Body of pancreas (tissue), 4 donors: ENCODE results near the gene HBA1. TPM values are rescaled to one million over a fixed set of nuclear protein-coding genes. Genes with fewer than 3 reads are reported as not detected.

Experiments used
- ATAC-seq: fragments of 150-250 bp; one replicate; pipeline ENCODE4 v1.9.1; 2016
- DNase-seq, 4 donors: peaks; one replicate each; pipeline ENCODE4 v3.0.0-alpha.2; 2019
- H3K27ac ChIP-seq, 4 donors: fragments of 200-600 bp; sonication (generic); 1 replicate in 3 of 4; 2 replicates in 1 of 4; pipeline versions ENCODE4 v1.5.1 to v1.6.1; 2016 to 2019; ENCODE audit warnings: mild to moderate bottlenecking in 1 of 4, mixed read lengths in 1 of 4, moderate library complexity in 1 of 4
- H3K27me3 ChIP-seq, 2 donors: fragments of 200-600 bp; sonication (generic); one replicate each; pipeline ENCODE4 v1.6.0; 2016; ENCODE audit warnings: mild to moderate bottlenecking in 1 of 2
- H3K36me3 ChIP-seq, 2 donors: fragments of 200-600 bp; sonication (generic); replicated peaks in 1 of 2; 2 replicates each; pipeline ENCODE4 v1.5.1; 2016; ENCODE audit warnings: low read depth in 2 of 2; ENCODE audit not compliant: insufficient read depth in 1 of 2
- H3K4me1 ChIP-seq: fragments of 200-600 bp; sonication (generic); one replicate; pipeline ENCODE4 v1.6.0; 2016
- H3K4me3 ChIP-seq, 2 donors: fragments of 200-600 bp; sonication (generic); 1 replicate in 1 of 2; 2 replicates in 1 of 2; pipeline ENCODE4 v1.5.1; 2016 to 2019
- H3K9me3 ChIP-seq, 3 donors: fragments of 200-600 bp; sonication (generic); 1 replicate in 2 of 3; 2 replicates in 1 of 3; pipeline ENCODE4 v1.5.1; 2016
- POLR2A ChIP-seq, 3 donors: fragments of 450-650 bp; IDR thresholded peaks; one replicate each; pipeline ENCODE4 v1.6.1; 2016; ENCODE audit warnings: antibody characterized with exemption in 3 of 3, mild to moderate bottlenecking in 2 of 3
- WGBS, 2 donors: methylation state at CpG; one replicate each; pipeline ENCODE4 v1.1.5; 2017; 5-methylcytosine and 5-hydroxymethylcytosine counted together
- intact Hi-C: fragments of 100-400 bp; cut with DNase I; formaldehyde crosslinking; loops from one replicate; pipeline ENCODE4 v1.15.1; 2023
- total RNA-seq, 2 donors: library from RNA; depleted of rRNA; stranded (reverse); fragments of >200 nt; gene quantifications; one replicate each; pipeline ENCODE4 v1.1.0, GENCODE V29; 2016
- TF ChIP-seq, protein P1 (sequence below), 7 experiments: fragments of 450-650 bp in 4 of 7; fragments of 200-600 bp in 3 of 7; sonication (generic) in 3 of 7; IDR thresholded peaks; one replicate each; pipeline ENCODE4 v1.5.1; 2016 to 2019; ENCODE audit warnings: antibody characterized with exemption in 7 of 7

The HBA1 gene
- total RNA-seq, 2 donors from 2014 or later = not detected

DNA sequence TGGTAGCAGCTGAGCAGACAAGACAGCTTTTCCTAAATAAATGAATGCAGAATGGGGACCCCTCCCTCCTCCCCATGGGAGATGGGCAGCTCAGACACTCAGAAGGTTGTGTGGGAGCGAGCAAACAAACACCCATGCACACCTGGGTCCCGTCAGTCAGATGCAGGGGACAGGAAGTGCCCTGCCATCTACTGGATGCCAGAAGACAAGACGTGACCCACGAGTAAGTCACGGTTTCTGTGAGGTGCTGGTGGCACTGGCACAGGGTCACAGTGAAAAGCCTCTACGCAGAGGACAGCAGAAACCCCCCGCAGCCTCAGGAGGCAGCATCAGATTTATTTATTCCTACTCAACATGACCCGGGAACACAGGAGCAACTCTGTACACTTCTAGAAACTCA is 12.2 kb downstream of the HBA1 start:
- H3K9me3 ChIP-seq = no peaks in the 10 kb centered on the region
- no peak overlapping the region for H3K4me3 ChIP-seq
- DNase-seq (no peak), ATAC-seq (no peak)
- no peak overlapping the region for H3K27ac ChIP-seq
- H3K36me3 ChIP-seq = peaks cover 0 to 41% of the 10 kb centered on the region in 2 donors
- H3K27me3 ChIP-seq = no peaks in the 10 kb centered on the region
- H3K4me1 ChIP-seq = no peaks in the 10 kb centered on the region
- no peak for TF ChIP-seq POLR2A (IDR thresholded peaks at IDR 0.05)
- TF ChIP-seq, protein P1, sequence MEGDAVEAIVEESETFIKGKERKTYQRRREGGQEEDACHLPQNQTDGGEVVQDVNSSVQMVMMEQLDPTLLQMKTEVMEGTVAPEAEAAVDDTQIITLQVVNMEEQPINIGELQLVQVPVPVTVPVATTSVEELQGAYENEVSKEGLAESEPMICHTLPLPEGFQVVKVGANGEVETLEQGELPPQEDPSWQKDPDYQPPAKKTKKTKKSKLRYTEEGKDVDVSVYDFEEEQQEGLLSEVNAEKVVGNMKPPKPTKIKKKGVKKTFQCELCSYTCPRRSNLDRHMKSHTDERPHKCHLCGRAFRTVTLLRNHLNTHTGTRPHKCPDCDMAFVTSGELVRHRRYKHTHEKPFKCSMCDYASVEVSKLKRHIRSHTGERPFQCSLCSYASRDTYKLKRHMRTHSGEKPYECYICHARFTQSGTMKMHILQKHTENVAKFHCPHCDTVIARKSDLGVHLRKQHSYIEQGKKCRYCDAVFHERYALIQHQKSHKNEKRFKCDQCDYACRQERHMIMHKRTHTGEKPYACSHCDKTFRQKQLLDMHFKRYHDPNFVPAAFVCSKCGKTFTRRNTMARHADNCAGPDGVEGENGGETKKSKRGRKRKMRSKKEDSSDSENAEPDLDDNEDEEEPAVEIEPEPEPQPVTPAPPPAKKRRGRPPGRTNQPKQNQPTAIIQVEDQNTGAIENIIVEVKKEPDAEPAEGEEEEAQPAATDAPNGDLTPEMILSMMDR (IDR thresholded peaks at IDR 0.05) = no peak
- intact Hi-C loops = no loop called here
- WGBS, 2 donors = 71 to 82% methylated on average over 3 to 8 of the region's 8 CpGs

DNA sequence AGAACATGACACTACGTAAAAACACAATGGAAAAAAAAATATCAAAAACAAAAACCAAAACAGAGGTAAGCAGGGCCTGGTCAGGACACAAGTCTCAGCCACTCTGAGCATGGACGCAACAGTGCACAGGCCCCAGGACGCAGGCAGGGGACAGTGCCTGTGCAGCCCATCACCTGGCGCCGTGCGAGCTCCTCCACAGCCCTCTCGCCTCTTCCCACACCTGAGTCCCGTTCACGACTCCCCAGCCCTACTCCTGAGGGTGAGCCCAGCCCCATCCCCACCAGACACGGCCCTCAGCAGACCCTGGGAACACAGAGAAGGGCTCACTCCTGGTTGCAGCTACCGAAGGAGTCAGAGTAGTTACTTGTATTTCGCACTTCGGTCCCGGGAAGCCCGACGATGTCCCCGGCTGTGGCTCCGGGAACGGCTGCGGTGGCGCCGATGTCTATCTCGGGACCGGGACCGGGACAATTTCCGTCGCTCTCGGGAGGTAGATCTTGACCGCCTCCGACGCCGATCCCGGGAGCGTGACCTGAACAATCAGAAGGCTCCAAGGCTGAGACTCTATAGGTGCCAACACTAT is 13.2 kb downstream of the HBA1 start:
- intact Hi-C loops = no loop called here
- Histone ChIP-seq H3K27me3 (no peaks in the 10 kb centered on the region), H3K27ac (no peak overlapping the region), H3K9me3 (no peaks in the 10 kb centered on the region), H3K4me3 (no peak overlapping the region), H3K36me3 (peaks cover 0 to 41% of the 10 kb centered on the region in 2 donors), H3K4me1 (no peaks in the 10 kb centered on the region)
- TF ChIP-seq POLR2A (IDR thresholded peaks at IDR 0.05) = no peak
- TF ChIP-seq, protein P1 (IDR thresholded peaks at IDR 0.05) = no peak
- DNase-seq (no peak), ATAC-seq (no peak)
- WGBS, 2 donors = 89 to 91% methylated on average over 23 to 34 of the region's 34 CpGs

- intact Hi-C loops = no loop called here
- peaks cover 0 to 52% of the 10 kb centered on the region in 2 donors for H3K36me3 ChIP-seq
- no peak for ATAC-seq
These were observed 15.4 kb downstream of the HBA1 start for GRCh38 chr16:191831-192230.

GRCh38 chr16:192686-193085 is 16.2 kb downstream of the HBA1 start:
- ATAC-seq (no peak), DNase-seq (no peak)
- Histone ChIP-seq H3K27me3 (no peaks in the 10 kb centered on the region), H3K36me3 (peaks cover 6 to 50% of the 10 kb centered on the region in 2 donors), H3K4me1 (no peaks in the 10 kb centered on the region), H3K9me3 (no peaks in the 10 kb centered on the region), H3K4me3 (no peak overlapping the region), H3K27ac (no peak overlapping the region)
- 92 to 94% methylated on average over 11 of the region's 11 CpGs for WGBS, 2 donors
- intact Hi-C loops = no loop called here
- TF ChIP-seq POLR2A (IDR thresholded peaks at IDR 0.05) = no peak
- TF ChIP-seq, protein P1 (IDR thresholded peaks at IDR 0.05) = no peak

More at GRCh38 chr16:191831-192230, 15.4 kb downstream of the HBA1 start:
- TF ChIP-seq, protein P1 (IDR thresholded peaks at IDR 0.05) = no peak
- TF ChIP-seq POLR2A (IDR thresholded peaks at IDR 0.05) = no peak
- H3K27me3 ChIP-seq = no peaks in the 10 kb centered on the region
- H3K27ac ChIP-seq = no peak overlapping the region
- no peak overlapping the region for H3K4me3 ChIP-seq
- 84 to 89% methylated on average over 4 of the region's 4 CpGs for WGBS, 2 donors
- H3K9me3 ChIP-seq = no peaks in the 10 kb centered on the region
- DNase-seq = no peak
- no peaks in the 10 kb centered on the region for H3K4me1 ChIP-seq

DNA sequence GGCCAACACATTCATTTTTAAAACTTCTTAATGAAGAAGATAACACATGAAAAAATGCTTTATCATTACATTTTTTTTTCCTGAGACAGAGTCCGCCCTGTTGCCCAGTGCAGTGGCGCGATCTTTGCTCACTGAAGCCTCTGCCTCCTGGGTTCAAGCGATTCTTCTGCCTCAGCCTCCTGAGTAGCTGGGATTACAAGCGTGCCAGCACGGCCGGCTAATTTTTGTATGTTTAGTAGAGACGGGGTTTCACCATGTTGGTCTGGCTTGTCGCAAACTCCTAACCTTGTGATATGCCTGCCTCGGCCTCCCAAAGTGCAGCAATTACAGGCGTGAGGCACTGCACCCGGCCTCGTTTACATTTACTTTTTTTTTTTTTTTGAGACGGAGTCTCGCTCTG is 17.0 kb downstream of the HBA1 start:
- Histone ChIP-seq H3K36me3 (peaks cover 10 to 52% of the 10 kb centered on the region in 2 donors), H3K9me3 (no peaks in the 10 kb centered on the region), H3K27me3 (no peaks in the 10 kb centered on the region), H3K4me3 (no peak overlapping the region), H3K27ac (no peak overlapping the region), H3K4me1 (no peaks in the 10 kb centered on the region)
- no peak for ATAC-seq
- intact Hi-C loops = no loop called here
- TF ChIP-seq POLR2A (IDR thresholded peaks at IDR 0.05) = no peak
- TF ChIP-seq, protein P1 (IDR thresholded peaks at IDR 0.05) = no peak
- WGBS, 2 donors = 88 to 92% methylated on average over 15 of the region's 15 CpGs
- no peak for DNase-seq
